Myocyte (in vitro differentiated cells): ENCODE data around the gene KCNK3. TPM values are rescaled to one million over a fixed set of nuclear protein-coding genes. Genes with fewer than 3 reads are reported as not detected.

ENCODE experiments used
- DNase-seq: peaks from one replicate; pipeline ENCODE4 v3.0.0-alpha.2; 2012; ENCODE audit warnings: low read depth
- total RNA-seq: library from RNA; depleted of rRNA; stranded (reverse); fragments of >200 nt; gene quantifications from 2 replicates; pipeline ENCODE4 v1.2.3, GENCODE V29; 2014

Gene KCNK3
- total RNA-seq, 1 donor from 2014 or later: 1.1 TPM

GRCh38 chr2:26778507-26778906 lies 86.0 kb downstream of the KCNK3 start:
- DNase-seq: no peak

GRCh38 chr2:26780203-26780760 lies 87.8 kb downstream of the KCNK3 start:
- no peak for DNase-seq

Other genes starting within 250 kb of the KCNK3 start
- 33.8 and 42.5 TPM in 2 replicates for gene OTOF, start 214.6 kb upstream of the KCNK3 start, total RNA-seq
- gene CIB4, start 51.4 kb upstream of the KCNK3 start, total RNA-seq: not detected in 2 replicates
- gene SLC35F6, start 71.6 kb downstream of the KCNK3 start, total RNA-seq: 31.3 and 36.6 TPM in 2 replicates
- 1.5 and 2.1 TPM in 2 replicates for gene CENPA, start 93.3 kb downstream of the KCNK3 start, total RNA-seq
- 1.5 and 3.8 TPM in 2 replicates for gene DPYSL5, start 155.4 kb downstream of the KCNK3 start, total RNA-seq